HG03521 (cell line): ENCODE measurements around the gene STX16.
A peak's percentile ranks its signal among the peaks of the same experiment; 100 is the strongest.

Experiments used
- ATAC-seq: cut with Tn5 transposase; IDR thresholded peaks from one replicate; pipeline ENCODE4 v1.9.1; 2021; ENCODE audit warnings: mild to moderate bottlenecking, moderate library complexity; ENCODE audit not compliant: unreplicated experiment

Gene STX16, protein sequence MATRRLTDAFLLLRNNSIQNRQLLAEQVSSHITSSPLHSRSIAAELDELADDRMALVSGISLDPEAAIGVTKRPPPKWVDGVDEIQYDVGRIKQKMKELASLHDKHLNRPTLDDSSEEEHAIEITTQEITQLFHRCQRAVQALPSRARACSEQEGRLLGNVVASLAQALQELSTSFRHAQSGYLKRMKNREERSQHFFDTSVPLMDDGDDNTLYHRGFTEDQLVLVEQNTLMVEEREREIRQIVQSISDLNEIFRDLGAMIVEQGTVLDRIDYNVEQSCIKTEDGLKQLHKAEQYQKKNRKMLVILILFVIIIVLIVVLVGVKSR

DNA sequence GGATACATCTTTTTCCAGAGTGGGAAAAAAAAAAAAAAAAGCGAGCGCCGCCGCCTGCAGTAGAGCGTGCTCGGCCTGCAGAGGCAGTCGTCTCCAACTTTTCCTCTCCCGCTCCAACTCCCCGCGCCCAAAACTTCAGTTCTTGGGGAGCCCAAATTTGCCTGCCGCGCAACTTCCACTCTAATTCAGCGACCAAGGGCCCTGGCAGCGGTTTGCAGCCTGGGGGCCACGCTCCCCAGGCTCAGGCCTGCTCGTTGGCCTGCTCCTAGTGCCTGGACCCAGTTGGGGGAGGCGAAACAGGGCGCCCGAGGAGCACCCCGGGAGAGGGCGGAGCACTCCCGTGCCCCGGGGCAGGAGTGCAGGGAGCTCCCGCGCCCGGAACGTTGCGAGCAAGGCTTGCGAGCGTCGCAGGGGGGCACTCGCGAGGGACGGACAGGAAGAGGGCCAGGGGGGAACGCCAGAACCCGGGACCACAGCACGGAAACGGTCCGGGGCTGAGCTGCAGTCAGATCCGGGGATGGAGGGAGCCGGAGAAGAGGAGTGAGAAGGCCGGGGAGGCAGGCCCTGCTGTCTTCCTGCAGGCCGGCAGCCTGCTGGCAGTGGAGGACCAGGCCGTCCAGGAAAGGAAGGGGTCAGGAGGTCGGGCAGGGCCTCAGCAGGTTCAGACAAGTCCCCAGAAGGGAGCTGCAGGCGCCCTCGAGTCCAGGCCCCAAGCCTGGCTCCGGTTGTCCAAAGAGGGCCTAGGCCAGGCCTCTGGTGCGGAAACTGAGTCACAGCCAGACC, at the start of gene STX16:
Gene STX16, plus strand, starts transcription at position 508 of the 783 bp plus-strand sequence. CDS start 724 bp downstream, outside the sequence.
- ATAC-seq = peak; percentile 62

DNA sequence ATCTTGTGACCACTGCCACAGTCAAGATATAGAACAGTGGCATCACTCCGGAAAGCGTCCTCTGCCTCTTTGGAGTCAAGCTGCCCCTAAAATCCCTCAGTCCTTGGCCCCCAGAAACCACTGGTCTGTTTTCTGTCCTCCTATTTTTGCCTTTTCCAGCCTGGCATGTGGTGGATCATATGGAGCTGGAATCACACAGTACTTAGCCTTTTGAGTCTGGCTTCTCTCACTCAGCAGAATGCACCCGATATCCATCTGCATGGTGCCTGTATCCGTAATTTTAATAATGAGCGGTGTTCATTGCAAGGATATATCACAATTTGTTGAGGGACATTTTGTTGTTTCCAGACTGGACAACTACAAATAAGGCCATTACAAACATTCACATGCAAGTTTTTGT, 49.0 kb upstream of the STX16 start:
- ATAC-seq = no peak

DNA sequence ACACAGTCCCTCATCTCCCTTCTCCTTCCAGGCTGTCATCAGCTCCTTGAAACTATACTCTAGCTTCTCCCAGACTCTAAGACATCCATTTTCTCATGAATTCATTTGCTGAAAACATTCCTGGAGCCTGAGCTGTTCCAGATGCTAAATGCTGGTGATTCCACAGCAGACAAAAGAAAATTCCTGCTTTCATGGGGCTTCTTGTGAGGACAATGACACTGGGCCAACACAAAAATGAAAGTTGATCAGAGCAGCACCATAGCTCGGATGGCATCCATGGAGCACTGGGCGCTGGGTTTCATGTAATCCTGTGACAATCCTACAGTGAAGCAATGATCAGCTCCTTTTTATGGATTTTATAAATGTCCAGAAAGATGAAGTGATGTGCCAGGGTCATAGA, 47.4 kb upstream of the STX16 start:
- ATAC-seq = no peak

DNA sequence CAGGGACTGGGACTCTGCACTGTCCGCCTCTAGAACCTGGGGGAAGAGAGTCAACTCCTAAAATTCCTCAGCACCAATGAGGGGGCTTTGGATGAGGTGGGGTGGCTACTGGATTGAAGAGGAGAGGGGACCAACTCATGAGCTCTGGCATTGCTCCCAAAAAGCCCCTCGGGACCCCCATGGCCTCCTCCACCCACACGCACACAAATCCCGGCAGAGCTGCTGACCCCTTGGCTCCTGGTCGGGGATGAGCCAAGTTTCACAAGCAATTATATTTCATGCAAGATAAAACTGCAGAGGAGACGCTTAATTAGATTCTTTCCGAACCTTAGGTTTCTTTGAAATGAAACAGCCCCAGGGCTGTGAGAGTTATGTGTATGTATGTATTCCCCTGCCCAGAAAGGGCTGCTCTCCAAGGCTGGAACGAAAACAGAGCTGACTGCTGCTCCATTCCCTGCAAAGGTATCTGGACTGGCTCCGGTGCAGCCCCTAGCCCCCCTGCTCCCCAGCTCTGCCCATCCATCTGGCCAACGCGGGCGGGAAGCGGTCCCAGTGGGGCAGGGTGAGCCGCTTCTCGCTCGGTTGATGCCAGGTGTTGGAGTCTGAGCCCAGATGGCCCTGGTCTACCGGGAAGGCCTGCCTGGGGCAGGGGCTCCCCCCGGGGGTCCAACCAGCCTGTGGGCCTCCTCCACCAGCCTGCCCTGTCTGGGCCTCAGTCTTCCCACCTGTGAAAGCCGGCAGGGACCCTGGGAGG, 46.8 kb upstream of the STX16 start:
- no peak for ATAC-seq

DNA sequence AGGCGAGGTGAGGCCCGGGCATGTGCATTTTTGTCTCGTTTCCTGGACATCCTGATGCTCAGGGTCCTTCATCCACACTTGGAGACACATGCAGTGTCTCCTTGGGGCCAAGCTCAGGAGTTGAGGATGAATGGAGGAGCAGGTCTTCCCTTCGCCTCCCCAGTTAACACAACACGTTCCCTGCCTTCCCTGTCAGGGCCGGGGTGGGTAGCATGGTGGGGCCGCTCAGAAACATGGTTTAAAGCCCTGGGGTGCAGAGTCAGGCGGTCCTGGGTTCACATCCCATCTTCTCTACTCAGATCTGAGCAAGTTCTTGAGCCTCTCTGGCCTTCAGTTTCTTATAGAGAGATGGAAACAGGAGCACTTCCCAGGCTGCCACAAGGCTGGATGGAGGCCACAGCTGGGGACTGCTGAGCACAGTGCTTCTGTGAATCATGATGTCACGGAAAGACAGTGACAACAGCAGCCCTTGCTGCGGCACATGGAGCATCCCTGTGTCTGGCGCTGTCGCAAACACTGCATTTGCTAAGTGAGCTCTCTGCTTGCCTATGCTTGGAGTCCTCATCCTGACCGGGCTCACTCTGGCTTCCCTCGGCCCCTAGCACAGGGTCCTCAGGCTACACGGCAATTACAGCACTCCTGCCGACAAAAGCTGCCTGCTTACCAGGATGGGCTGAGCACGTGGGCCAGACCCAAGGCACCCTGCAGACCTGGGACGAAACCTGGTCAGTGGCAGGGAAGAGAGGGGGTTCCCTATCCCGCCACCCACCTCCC, 45.6 kb upstream of the STX16 start:
- ATAC-seq = no peak

DNA sequence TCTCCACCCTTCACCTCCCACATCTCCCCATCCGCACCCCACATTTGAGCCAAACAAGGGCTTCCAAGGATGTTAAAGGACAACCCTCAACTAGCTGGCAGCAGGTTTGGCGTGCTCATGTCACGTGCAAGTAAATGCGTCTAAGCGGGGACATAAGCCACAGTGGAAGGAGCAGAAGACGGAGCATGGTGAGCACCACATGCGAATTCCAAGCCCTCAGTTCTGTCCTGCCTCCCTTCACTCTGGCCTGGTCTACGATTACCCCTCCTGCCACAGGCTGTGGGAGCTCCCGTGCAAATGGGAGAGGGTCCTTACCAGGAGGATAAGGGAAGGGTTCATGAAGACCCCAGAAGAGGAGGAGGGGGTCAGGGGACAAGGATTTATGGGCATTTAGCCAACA, 44.9 kb upstream of the STX16 start:
- no peak for ATAC-seq

DNA sequence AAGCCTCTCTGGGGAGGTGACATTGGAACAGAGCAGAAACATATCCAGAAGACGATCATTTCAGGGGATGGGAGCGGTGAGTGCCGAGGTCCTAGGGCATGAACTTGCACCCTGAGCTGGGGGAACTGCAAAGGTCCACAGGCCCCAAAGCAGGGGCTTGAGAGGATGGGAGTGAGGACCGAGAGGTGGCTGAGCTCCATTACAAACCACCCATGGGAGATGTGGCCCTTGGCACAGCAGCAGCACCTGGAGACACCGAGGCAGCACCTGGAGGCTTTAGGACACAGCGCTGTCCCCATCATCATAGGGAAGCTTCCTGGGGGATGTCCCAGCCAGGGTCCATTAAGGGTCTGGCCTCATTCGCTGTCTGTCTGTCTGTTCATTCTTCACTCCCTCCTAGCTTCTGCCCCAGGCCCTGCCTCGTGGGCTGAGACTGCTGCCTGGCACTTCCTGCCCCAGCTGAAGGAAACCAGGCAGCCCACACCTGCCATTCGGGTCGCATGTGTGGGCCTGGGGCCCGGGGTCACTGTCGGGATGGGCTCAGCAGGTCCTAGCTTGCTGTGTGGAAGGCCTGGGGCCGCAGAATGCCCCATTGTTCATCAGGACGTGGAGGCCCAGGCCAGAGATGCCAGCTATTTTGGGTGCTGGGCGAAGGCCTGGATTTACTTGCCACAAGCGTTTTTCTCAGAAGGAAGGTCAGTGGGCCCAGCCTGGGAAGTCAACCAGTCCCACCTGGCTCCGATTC, 42.8 kb upstream of the STX16 start:
- ATAC-seq = no peak

DNA sequence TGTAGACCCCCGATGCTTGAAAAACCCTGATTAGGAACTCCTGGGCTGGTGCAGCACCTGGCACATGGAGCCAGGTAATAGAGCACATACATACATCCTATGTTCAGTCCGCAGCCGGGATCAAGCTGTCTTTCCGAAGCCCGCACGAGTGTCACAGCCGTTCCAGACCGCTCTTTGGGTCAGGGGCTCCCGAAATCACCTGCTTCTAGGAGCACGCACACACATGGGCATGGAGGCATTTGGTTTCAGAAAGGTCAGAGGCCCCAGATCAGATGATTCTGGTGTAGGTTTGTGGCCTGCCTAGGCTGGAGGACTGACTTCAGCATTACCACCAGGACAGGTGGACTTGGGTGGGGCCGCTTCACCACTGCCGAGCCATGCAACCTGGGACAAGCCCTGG, 42.1 kb upstream of the STX16 start:
- ATAC-seq = no peak

DNA sequence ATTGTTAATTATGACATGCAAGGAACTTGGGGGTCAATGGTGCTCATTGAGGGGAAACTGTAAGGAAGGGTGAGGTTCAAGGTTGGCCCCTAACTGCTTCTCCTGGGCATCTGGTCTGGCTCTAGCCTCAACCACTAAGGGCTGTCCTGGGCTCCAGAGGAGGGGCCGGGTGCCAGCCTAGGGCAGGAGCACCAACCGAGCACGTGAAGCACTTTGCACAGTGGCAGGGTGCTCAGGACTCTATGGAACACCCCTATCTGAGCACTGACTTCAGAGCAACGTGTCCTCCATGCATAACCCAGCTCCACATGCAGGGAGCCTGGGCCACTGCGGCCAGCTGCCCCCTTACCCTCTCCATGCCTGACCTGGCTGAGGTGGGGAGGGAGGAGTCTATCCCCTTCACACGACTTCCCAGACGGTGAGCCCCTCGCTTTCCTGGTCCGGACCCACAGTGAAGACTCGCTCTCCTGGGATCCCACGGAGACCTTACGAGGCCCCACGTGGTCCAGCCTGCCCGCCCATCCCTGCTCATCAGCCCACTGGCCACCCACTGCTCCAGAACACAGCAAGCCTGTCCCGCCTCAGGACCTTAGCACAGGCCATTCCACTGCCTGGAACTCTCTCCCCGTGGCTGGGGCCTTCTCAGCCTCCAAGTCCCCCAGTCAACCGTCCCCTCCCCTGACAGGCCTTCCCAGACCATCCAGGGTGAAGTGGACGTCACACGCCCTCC, 40.8 kb upstream of the STX16 start:
- ATAC-seq = no peak

DNA sequence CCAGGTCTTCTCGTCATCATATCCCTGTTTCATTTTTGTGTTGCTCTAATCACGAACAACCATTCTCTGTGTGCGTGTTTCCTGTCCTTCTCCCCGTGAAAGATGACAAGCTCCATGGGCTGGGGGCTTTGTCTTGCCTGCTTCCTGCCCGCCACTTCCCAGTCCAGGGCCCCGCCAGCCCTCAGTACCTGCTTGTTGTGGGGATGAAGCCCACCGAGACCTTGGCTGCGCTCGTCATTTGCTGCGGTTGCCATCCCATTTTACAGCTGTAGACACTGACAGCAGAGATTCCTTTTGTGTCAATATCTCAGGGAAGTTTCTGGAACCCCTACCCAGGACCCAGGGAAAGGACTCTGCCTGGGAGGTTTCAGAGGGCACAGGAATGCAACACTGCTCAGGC, 40.3 kb upstream of the STX16 start:
- ATAC-seq = no peak

DNA sequence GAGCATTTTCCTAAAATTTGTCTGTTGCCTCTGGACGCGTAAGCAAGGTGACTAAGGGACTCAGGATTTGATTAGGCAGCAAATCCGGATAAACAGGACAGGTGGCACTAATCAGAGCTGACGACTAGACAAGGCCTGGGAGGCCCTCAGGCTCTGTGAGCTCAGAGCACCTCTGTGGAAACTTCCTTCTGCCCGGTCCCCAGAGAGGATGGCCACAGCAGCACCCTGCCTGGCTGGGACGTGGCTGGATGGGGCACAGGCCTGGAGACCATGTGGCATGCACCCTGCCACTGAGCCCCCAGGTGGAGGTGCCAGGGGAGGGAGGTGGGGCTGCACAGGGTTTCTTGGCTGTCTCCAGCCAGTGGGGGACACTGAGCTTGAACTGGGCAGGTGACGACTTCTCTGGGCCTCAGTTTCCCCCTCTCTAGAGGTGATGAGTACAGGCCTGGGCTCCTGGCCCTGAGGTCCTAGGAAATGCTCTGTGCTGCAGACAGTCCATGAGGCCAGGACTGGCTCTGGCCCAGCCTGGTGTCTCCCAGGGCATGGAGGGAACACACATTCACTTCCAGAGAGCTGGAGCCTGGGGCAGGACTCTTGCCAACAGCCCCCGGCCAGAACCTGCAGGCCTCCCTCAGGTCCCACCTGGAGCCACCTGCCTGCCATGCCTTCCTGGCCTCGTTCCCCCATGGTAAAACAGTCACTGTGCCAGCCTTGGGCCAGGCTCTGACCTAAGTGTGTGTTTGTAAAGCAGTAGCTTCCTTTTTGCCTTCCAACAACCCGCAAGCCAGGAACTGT, 39.6 kb upstream of the STX16 start:
- ATAC-seq = no peak

DNA sequence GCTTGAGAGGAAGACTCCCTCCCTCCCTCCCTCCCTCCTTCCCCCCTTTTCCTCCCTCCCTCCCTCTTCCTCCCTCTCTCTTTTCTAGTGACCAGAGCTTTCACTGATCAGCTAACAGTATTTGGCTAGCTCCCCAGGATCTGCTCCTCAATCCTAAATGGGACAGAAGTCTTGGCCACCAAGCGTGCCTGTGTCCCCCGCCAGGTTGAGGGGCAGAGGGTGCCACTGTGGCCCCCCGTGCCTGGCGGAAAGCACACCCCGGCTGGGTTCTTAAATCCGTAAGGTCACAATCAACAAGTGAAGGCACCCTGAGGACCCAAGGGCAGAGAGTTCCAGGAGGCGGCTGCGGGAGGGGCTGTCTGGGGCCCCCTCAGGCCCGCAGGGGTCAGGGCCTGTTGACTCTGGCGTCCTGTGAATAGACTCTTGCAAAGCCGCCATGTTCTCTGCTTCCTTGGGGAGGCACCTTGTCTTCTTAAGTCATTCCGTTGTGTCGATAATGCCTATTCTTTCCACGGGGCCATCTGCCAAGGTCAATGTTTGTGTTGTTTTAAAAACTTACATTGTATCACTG, 38.9 kb upstream of the STX16 start:
- no peak for ATAC-seq

DNA sequence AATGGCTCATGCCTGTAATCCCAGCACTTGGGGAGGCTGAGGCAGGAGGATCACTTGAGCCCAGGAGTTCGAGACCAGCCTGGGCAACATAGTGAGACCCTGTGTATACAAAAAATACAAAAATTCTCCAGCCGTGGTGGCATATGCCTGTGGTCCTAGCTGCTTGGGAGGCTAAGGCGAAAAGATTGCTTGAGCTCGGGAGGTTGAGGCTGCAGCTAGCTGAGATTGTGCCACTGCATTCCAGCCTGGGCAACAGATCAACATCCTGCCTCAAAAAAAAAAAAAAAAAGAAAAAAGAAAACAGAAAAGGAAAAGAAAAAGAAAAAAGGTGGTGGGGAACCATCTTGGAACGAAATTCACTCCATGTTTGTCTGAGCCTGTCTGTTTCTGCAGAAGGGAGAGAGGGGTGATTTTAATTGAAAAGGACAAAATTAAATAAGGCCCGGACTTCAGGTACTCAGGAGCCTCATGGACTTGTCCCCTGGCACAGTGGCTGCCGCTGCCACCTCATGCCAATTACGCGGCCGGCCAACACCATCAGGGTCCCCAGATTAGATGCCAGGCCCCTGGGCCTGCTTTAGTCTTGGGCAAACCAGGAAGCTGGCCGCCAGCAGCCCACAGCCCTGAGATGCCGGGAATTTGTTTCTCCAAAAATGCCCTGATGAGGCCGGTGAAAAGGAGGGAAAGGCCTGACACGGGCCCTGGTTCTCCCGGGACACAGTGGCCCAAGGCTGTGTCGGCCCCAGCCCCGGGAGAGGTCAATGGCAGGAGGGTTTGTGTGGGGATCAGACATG, 37.8 kb upstream of the STX16 start:
- ATAC-seq = no peak

DNA sequence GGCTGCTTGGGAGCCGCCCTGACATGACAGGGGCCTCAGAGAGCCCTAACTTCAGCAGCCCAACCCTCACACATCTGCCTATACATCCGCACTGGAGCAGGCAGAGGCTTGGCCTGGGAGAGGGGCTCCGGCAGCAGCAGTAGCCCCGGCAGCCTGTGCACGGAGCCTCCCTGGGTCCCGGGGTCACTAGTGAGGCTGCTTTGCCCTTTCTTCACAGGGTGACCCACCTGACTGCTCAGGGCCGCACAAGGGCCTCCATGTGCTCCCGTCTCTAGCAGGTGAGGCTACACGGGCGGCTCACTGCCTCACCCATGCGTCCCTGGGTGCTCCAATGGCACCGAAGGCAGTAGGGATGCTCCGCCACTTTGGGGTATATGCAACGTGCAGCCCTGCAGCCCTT, 36.7 kb upstream of the STX16 start:
- no peak for ATAC-seq

DNA sequence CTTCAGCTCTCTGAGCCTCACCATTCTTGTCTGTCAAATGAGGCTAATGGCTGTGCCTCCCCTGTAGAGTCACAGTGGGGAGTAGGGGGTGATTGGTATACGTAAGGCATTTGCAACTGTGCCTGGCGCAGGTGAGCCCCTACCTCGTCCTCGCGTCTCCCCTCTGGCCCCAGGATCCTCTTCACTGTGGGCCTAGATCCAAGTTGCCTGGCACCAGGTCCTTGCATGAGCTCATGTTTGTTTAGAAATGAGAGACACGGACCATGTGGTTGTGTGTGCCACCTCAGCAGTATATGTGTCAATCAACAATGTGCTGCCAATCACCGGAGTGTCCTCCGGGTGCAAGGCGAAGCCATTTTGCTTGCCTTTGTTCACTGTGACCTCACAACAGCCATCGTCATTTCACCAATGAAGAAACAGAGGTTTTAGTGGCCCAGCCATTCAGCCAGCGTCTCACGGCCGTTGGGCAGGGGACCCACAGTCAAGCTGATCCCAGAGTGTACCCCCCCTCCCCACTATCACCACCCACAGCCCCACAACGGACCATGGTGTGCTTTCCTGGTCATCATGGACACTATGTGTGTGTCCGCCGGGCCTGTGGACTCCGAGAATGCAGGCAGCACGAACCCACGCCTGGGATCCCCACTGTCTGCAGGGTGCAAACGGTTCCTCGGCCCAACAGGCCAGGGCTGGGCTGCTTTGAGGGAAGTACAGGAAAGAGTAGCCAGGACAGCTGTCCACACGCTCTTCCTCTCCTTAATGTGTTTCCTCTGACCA, 35.9 kb upstream of the STX16 start:
- ATAC-seq = no peak

DNA sequence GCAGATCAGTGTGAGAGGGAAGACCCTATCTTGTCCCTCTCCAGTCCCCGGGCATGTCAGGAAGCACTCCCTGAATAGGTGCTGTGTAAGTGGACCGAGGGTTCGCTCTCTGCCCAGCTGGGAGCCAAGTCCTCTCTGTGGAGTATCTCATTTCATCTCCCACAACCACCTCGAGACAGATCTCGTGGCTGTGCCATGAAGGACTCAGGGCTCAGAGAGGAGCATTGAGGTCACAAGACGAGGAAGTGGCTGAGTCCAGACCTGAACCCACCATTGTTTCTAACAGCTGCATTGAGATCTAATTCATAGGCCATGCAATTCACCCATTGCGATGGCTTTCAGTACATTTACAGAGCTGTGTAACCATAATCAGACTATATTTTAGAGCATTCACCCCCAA, 34.7 kb upstream of the STX16 start:
- ATAC-seq = no peak

DNA sequence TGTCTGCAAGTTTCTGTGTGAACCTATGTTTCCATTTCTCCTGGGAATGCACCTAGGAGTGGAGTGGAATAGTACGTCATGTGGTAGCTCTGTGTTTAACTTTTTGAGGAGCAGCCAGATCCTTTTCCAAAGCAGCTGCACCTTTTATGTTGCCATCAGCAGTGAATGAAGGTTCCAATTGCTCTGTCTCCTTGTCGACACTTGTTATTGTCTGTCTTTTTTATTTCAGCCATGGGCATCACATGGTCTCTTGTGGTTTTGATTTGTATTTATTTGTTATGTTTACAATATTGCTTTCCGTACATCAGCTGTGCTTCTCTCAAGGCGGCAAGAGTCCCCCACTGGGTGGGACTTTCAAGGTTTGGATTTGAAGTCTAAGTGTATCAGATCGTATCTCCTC, 33.9 kb upstream of the STX16 start:
- no peak for ATAC-seq
